Smooth muscle cell (in vitro differentiated cells): ENCODE results near the gene IQSEC1. TPM values are rescaled to one million over a fixed set of nuclear protein-coding genes. Genes with fewer than 3 reads are reported as not detected.

Source experiments
- DNase-seq: peaks from one replicate; lab custom pipeline; 2025; ENCODE audit not compliant: unreplicated experiment; lab: John Stamatoyannopoulos, UW
- H2AFZ ChIP-seq: fragments of 200-600 bp; sonication (generic); 2 replicates; pipeline ENCODE4 v1.6.0; 2016; ENCODE audit warnings: antibody characterized with exemption, low read depth, mild to moderate bottlenecking
- H3F3A ChIP-seq: fragments of 200-600 bp; sonication (generic); 2 replicates; pipeline ENCODE4 v1.6.0; 2017; ENCODE audit warnings: antibody characterized with exemption, low read depth
- H3K27ac ChIP-seq: fragments of 200-600 bp; sonication (generic); 2 replicates; pipeline ENCODE4 v1.5.1; 2016; ENCODE audit warnings: low read depth, mild to moderate bottlenecking
- H3K27me3 ChIP-seq: fragments of 200-600 bp; sonication (generic); 2 replicates; pipeline ENCODE4 v1.6.1; 2016; ENCODE audit warnings: low read depth, mild to moderate bottlenecking
- H3K36me3 ChIP-seq: fragments of 200-600 bp; sonication (generic); 2 replicates; pipeline ENCODE4 v1.5.1; 2016; ENCODE audit warnings: low read depth
- H3K4me1 ChIP-seq: fragments of 200-600 bp; sonication (generic); 2 replicates; pipeline ENCODE4 v1.5.1; 2016; ENCODE audit warnings: low read depth
- H3K4me2 ChIP-seq: fragments of 200-600 bp; sonication (generic); 2 replicates; pipeline ENCODE4 v1.6.0; 2016; ENCODE audit warnings: mild to moderate bottlenecking
- H3K4me3 ChIP-seq: fragments of 200-600 bp; sonication (generic); 2 replicates; pipeline ENCODE4 v1.5.1; 2016; ENCODE audit warnings: mild to moderate bottlenecking
- H3K79me2 ChIP-seq: fragments of 200-600 bp; sonication (generic); 2 replicates; pipeline ENCODE4 v1.6.0; 2016; ENCODE audit warnings: low read depth, mild to moderate bottlenecking
- H3K9ac ChIP-seq: fragments of 200-600 bp; sonication (generic); 2 replicates; pipeline ENCODE4 v1.6.0; 2016; ENCODE audit warnings: low read depth
- H3K9me3 ChIP-seq: fragments of 200-600 bp; sonication (generic); replicated peaks from 2 replicates; pipeline ENCODE4 v1.5.1; 2016; ENCODE audit warnings: low read depth
- H4K20me1 ChIP-seq: fragments of 200-600 bp; sonication (generic); 2 replicates; pipeline ENCODE4 v1.6.0; 2016; ENCODE audit warnings: low read depth
- CTCF ChIP-seq: fragments of 200-600 bp; sonication (generic); IDR thresholded peaks from 2 replicates; pipeline ENCODE4 v1.5.1; 2017; ENCODE audit warnings: borderline replicate concordance, mild to moderate bottlenecking, antibody characterized with exemption; ENCODE audit not compliant: insufficient read depth, poor library complexity, severe bottlenecking
- WGBS: methylation state at CpG from one replicate; pipeline ENCODE4 v1.1.7; 2016; ENCODE audit warnings: low lambda C conversion rate; 5-methylcytosine and 5-hydroxymethylcytosine counted together
- polyA plus RNA-seq: library from polyadenylated mRNA; unstranded; fragments of >200 nt; fragmentation: Nextera tagmentation; extraction: Ambion mirVana; gene quantifications from 2 replicates; pipeline ENCODE4 v1.2.1, GENCODE V29; 2016
- total RNA-seq: library from RNA; depleted of rRNA; stranded (reverse); fragments of >200 nt; gene quantifications from 2 replicates; pipeline ENCODE4 v1.2.3, GENCODE V29; 2014

Gene IQSEC1
- total and polyA plus RNA-seq, 2 experiments from 2014 or later = 18.9 to 19.8 TPM

GRCh38 chr3:12909710-12910109 lies 163.5 kb downstream of the IQSEC1 start:
- no peaks in the 10 kb centered on the region for H3K27me3 ChIP-seq
- H3K79me2 ChIP-seq = no peaks in the 10 kb centered on the region
- no peaks in the 10 kb centered on the region for H3K36me3 ChIP-seq
- peaks cover 9% of the 10 kb centered on the region for H4K20me1 ChIP-seq
- no peak overlapping the region for H3K4me2 ChIP-seq
- H3K9me3 ChIP-seq = no peaks in the 10 kb centered on the region
- no peak for TF ChIP-seq CTCF
- no peaks in the 10 kb centered on the region for H3K4me1 ChIP-seq
- H3F3A ChIP-seq = no peaks in the 10 kb centered on the region
- no peak overlapping the region for H3K27ac ChIP-seq
- WGBS = 97% methylated on average over 7 of the region's 7 CpGs
- no peak overlapping the region for H3K9ac ChIP-seq
- H3K4me3 ChIP-seq = no peak overlapping the region
- H2AFZ ChIP-seq = no peak overlapping the region
- no peak for DNase-seq

GRCh38 chr3:12908859-12909258 lies 164.4 kb downstream of the IQSEC1 start:
- Histone ChIP-seq H3K9me3 (no peaks in the 10 kb centered on the region), H3F3A (no peaks in the 10 kb centered on the region), H2AFZ (no peak overlapping the region), H3K4me3 (no peak overlapping the region), H3K4me2 (no peak overlapping the region), H4K20me1 (peaks cover under 1% of the 10 kb centered on the region), H3K27ac (no peak overlapping the region), H3K9ac (no peak overlapping the region), H3K27me3 (no peaks in the 10 kb centered on the region), H3K4me1 (no peaks in the 10 kb centered on the region), H3K79me2 (no peaks in the 10 kb centered on the region), H3K36me3 (no peaks in the 10 kb centered on the region)
- 89% methylated on average over 7 of the region's 7 CpGs for WGBS
- DNase-seq = no peak
- TF ChIP-seq CTCF = no peak

- no peaks in the 10 kb centered on the region for H3K79me2 ChIP-seq
- H3K36me3 ChIP-seq = no peaks in the 10 kb centered on the region
Measured at GRCh38 chr3:12908136-12908730, 165.0 kb downstream of the IQSEC1 start.

More at GRCh38 chr3:12908136-12908730, 165.0 kb downstream of the IQSEC1 start:
- H3K4me3 ChIP-seq = no peak overlapping the region
- no peaks in the 10 kb centered on the region for H3K27me3 ChIP-seq
- no peak overlapping the region for H3K9ac ChIP-seq
- H4K20me1 ChIP-seq = peaks cover 3% of the 10 kb centered on the region
- no peak overlapping the region for H3K27ac ChIP-seq
- H3K4me2 ChIP-seq = no peak overlapping the region
- no peak for DNase-seq
- H3K4me1 ChIP-seq = no peaks in the 10 kb centered on the region
- H3K9me3 ChIP-seq = no peaks in the 10 kb centered on the region
- WGBS = 97% methylated on average over 28 of the region's 28 CpGs
- no peak for TF ChIP-seq CTCF
- no peaks in the 10 kb centered on the region for H3F3A ChIP-seq
- no peak overlapping the region for H2AFZ ChIP-seq
